ENCODE results near the gene YPEL3. TPM values are rescaled to one million over a fixed set of nuclear protein-coding genes. Genes with fewer than 3 reads are reported as not detected.
A peak's percentile ranks its signal among the peaks of the same experiment; 100 is the strongest.

YPEL3 gene
- total RNA-seq, 4 donors from 2014 or later = 33.0 to 93.7 (median 74.9) TPM

GRCh38 chr16:30112197-30113030 lies 16.4 kb upstream of the YPEL3 start:
- TF ChIP-seq CTCF (IDR thresholded peaks at IDR 0.05) = no peak
- ATAC-seq (ENCODE audit: low FRiP score) (peak; percentile 39), DNase-seq (ENCODE audit: low spot score) (no peak)

GRCh38 chr16:30110661-30111060 lies 14.6 kb upstream of the YPEL3 start:
- ATAC-seq (ENCODE audit: low FRiP score) = no peak
- no peak for TF ChIP-seq CTCF (IDR thresholded peaks at IDR 0.05)

GRCh38 chr16:30108059-30108850 lies 12.2 kb upstream of the YPEL3 start:
- ATAC-seq (ENCODE audit: low FRiP score) (no peak), DNase-seq (ENCODE audit: low spot score) (no peak)
- TF ChIP-seq CTCF (IDR thresholded peaks at IDR 0.05) = no peak

More at GRCh38 chr16:30110661-30111060, 14.6 kb upstream of the YPEL3 start:
- DNase-seq (ENCODE audit: low spot score) = no peak

GRCh38 chr16:30104492-30104891 lies 8.5 kb upstream of the YPEL3 start:
- ATAC-seq (ENCODE audit: low FRiP score) (no peak), DNase-seq (ENCODE audit: low spot score) (no peak)
- TF ChIP-seq CTCF (IDR thresholded peaks at IDR 0.05) = no peak

GRCh38 chr16:30104090-30104489 lies 8.1 kb upstream of the YPEL3 start:
- TF ChIP-seq CTCF (IDR thresholded peaks at IDR 0.05) = no peak
- no peak for ATAC-seq (ENCODE audit: low FRiP score)
- DNase-seq (ENCODE audit: low spot score) = no peak

- ATAC-seq (ENCODE audit: low FRiP score) (no peak), DNase-seq (ENCODE audit: low spot score) (no peak)
- TF ChIP-seq CTCF (IDR thresholded peaks at IDR 0.05) = no peak
These were observed 1.0 kb upstream of the YPEL3 start for GRCh38 chr16:30096862-30097563.
